GM04503 (cell line): ENCODE results near the gene PALS1.

Experiments used
- DNase-seq: peaks from one replicate; pipeline ENCODE4 v3.0.0-alpha.2; 2012; ENCODE audit warnings: low read depth

The PALS1 gene

DNA sequence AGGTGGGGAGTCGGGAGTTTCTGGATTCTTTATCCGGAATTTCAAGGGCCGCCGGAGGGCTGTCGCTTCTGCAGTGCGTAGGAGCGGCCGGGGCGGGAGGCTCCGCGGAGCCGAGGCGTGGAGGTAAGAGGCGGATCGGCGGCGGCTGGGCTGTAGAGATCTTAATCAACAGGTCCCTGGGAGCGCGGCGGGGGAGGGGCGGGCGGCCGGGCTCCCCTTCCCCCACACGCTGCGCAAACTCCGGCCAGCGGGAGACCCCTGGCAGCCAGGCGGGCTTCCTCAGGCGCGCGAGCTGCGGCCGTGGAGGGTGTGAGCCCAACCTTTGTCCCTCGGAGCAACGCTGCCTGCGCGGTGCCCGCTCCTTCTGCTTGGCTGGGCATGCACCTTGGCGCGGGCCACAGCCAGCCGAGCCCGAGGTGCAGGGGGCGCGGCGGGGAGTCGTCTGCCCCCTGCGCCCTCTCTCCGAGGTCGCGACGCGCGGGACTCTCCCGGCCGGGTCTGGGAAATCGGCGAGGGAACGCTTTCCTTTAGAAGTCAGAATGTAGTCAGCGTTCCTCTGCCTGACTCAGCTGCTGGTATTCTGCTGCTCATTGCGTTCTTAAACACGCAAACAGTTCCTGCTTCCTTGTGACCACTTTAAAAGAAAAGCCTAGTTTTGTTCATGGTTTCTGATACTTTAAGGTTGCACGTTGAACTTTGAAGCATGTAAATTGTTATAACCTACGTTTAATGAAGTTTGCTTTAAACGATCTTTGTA lies at the start of gene PALS1:
Gene PALS1 (plus strand): TSS at position 25 of the 757 bp plus-strand sequence. CDS start 37,736 bp downstream, outside the sequence.
- DNase-seq, result no peak

DNA sequence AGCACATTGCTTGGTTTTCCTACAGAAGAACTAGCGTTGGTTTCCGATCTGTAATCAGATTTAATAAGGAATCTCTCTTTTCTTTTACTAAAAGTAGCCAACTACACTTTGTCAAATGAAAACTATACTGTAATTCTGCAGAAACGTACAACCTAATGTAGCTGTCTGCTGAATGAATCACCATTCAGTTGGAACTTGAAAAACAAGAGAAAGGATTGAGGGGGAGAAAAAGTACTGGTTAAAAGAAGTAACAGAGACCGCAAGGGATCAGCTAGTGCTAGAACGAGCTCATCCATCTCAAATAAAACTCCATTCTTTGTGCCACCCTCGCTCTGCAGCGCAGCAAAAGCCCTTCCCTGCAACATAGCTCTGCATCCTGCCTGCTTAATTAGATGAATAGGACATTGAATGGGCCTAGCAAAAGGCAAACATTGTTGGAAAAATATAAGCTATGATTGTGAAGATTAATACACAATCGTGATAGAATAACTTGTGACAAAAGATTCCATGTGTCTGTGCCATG lies 49.4 kb upstream of the PALS1 start:
- no peak for DNase-seq

DNA sequence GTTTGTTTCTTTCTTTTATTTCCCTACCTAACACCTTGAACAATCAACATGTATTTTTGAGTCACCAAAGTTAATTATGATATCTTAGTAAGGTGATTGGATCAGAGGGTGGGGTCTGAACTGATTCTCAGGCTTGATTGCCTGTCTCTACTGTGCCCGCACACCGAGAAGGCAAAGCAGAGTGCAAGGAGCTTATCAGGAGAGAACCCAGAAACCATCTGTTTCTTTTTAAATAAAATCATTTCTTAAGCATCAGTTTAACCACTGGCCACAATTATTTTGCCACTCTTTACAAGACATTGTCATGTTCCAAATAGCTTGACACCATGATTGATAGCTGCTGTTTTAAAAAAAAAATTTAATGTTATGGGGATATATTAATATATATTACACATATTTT lies 48.9 kb upstream of the PALS1 start:
- no peak for DNase-seq

DNA sequence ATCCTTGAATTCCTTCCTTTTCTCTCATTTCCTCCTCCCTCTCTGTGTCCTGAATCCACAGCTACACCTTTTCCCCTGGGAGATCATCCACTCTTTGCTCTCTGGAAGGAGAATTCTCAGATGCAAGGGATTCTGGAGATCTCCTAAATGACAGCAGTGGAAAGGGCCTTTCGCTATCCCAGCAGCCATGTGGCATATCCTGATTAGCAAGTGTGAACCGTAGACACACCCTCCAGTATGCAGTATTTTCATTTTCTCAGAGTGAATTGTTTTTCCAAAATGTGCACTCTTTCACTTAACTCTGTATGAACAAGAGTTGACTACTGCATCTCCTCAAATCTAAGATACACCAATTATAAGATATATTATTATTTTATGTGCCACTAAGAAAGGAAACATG lies 46.0 kb upstream of the PALS1 start:
- DNase-seq, result no peak

DNA sequence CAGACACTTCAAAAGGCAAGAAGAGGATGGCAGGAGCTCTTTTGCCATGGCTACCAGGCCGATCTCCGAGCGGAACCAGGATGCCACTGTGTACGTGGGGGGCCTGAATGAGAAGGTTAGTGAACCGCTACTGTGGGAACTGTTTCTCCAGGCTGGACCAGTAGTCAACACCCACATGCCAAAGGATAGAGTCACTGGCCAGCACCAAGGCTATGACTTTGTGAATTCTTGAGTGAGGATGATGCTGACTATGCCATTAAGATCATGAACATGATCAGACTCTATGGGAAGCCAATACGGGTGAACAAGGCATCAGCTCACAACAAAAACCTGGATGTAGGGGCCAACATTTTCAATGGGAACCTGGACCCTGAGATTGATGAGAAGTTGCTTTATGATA lies 42.2 kb upstream of the PALS1 start:
- no peak for DNase-seq

DNA sequence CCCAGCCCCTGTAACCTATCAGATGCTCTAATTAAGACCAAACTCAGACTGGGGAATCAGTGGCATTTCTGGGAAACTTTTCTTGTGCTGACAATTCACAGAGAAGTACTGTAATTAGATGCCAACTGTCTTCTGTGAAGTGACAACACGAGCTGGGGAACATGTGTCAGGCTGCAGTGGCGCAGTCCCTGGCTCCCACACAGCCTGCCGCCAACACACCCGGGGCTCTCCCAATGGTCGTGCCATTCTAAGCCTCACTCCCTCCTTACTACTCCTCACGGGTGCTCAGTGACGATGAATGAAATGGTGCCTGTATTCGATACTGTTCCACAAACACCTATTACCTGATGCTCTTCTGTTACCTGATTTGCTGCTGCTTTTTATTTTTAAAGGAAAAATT lies 33.4 kb upstream of the PALS1 start:
- DNase-seq, result no peak

GRCh38 chr14:67218126-67218525 lies 23.1 kb upstream of the PALS1 start:
- DNase-seq, result no peak

DNA sequence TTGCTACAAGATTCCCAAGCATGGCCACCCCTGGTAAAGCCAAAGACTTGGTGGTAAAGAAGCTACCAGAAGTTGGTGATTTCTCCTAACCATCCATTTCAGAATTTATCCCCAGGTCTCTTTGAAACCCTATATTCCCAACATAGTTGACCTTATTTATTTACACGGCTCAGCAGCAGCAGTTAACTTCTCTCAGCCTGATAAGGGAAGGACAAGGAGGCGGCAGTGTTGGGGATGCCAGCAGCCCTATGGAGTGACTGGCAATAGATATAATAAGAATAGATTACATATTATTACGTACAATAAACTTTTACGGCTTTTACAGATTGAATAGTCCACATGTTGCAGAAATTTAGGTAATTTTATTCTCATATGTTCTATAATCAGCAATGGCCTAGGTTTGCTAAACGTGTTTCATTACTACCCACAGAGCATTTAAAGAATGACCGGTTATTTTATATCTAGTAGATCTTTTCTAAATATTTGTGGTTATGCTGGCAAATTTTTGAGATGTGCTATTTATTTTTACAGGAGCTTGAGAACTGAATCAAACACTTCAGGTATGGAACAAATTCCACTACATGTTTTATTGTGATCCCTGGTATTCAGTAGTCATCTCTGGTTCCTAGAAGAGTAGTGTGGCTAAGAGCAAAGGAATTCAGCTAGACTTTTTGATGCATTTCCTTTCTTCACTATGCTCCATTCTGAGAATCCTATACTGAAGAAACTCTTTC lies 19.8 kb upstream of the PALS1 start:
- DNase-seq, result peak; percentile 70

- no peak for DNase-seq
These were observed 19.3 kb upstream of the PALS1 start for GRCh38 chr14:67221982-67222328.

DNA sequence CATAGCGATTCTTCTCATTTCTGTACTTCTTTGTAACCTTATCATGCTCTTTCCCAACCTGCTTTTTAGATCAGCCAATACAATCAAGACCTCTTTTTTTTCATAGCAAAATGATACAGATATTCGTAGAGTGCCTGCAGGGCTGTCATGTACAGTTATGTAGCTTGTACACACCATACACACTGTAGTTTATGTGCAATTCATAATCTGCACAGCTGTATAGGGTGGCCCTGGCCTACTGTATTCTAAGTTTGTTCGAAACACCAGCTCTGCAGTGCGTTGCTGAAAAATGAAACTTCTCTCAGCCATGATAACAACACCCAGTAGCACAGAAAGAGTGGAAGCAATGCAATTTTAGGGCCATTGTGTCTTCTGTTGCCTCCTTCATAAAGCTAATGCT lies 15.7 kb upstream of the PALS1 start:
- DNase-seq, result no peak

- DNase-seq, result no peak
These were observed 12.8 kb upstream of the PALS1 start for GRCh38 chr14:67228325-67228984.

DNA sequence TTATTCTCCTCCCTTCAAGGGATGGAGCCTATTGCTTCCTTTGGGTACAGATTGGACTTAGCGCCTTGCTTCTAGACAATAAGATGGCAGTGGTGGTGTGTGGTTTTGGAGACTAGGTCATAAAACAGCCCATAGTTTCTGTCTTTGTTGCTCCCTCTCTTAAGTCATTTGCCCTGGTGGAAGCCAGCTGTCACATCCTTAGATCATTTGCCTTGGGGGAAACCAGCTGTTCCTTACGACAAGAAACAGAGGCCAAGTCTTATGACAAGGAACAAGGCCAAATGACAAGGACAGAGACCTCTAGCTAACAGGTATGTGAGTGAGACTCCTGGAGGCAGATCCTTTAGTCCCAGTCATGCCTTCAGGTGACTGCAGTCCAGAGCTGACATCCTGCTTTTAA lies 9.2 kb upstream of the PALS1 start:
- no peak for DNase-seq

DNA sequence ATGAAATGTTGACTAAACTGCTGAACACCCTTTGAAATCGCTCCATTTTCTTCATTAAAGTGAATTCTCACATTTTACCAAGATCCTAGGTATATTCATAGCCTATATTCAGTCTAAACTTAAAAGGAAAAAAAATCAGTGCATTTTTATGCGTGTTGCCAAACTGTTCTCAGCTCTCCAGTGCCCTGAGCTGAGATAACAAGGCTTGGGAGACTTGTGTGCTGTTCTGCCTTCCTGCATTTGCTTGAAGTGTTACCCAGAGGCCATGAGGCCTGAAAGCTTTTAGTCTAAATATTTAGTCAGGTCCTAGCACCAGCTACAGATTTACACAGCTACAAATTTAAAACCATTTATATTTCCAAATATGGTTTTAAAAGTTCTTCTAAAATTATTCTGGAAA lies 8.6 kb upstream of the PALS1 start:
- no peak for DNase-seq

GRCh38 chr14:67237591-67237990 lies 3.6 kb upstream of the PALS1 start:
- no peak for DNase-seq

DNA sequence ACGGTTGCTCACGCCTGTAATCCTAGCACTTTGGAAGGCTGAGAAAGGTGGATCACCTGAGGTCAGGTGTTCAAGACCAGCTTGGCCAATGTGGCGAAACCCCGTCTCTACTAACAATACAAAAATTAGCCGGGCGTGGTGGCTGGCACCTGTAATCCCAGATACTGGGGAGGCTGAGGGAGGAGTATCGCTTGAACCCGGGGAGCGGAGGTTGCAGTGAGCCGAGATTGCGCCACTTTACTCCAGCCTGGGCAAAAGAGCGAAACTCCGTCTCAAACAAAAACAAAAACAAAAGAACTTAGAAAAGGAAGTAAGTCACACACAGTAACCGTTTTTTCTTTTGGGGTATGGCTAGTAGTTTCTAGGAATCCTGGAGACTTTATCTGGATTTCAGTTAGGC lies 1.7 kb upstream of the PALS1 start:
- DNase-seq, result no peak

DNA sequence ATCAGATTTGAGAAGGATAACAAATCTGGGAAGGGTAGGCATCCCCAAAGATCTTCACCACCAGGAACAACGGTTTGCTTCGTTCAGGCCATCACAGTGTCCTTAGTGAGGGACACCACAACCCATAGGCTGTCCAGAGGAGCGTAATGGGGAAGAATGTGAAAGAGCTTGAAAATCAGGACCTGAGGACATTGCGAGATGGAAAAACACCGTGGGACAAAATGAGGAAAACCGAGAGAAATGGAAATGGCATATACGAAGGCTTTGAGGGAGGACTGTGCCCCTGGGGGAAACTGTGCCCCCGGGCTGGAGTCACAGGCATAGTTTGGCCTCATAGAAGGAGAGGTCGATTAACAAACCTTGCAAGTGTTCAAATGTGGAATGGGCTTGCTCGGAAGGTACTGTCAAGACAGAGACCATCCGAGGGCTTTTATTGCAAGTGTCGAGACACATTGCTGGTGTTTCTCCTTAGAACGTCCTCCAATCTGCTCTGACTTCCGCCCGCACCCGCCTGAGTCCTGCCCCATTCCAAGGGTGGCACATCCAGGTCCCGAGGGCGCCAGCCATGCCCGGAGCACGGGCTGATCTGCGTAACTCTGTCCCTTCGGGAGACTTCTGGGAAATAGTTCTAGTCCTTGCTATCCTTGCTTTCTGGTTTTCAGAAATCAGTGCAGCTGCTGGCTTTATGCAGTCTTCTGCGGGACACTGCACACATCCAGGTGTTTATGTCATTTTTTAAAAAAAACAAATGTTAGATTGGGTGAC lies 885 bp upstream of the PALS1 start:
- DNase-seq, result no peak

- peak; percentile 81 for DNase-seq
These were observed 241 bp upstream of the PALS1 start for GRCh38 chr14:67240978-67241410.

DNA sequence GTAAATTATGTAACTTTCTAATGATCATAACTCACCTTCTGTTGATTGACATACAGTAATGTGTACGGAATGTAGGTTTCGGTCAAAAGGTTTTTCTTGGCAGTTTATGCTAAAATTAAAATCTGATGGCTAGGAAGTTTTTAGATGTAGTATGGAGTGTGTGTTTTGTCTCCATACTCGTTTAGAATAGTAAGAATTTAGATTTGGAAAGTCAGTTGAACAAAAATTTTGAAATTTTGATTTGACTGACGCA lies 859 bp downstream of the PALS1 start:
- DNase-seq, result no peak

- DNase-seq, result no peak
These were observed 3.9 kb downstream of the PALS1 start for GRCh38 chr14:67245104-67245503.

GRCh38 chr14:67251573-67252226 lies 10.5 kb downstream of the PALS1 start:
- DNase-seq, result no peak

- no peak for DNase-seq
These were observed 11.9 kb downstream of the PALS1 start for GRCh38 chr14:67253076-67253635.

DNA sequence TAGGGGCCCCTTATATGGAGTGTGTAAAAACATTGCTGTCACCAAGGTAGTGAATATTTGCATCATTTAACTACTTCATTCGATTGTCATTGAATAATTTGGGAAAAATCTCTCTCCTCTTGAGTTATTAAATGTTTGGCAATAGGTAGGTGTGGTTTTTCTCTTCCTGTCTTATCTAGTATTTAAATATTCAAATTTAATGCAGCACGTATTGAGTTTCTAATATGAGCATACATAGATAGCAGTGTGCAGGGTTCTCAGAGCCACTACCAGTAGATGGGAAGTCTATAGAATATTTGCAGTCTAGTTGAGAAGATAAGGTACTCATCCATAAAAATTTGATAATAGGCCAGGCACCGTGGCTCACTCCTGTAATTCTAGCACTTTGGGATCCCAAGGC lies 16.7 kb downstream of the PALS1 start:
- no peak for DNase-seq
